H1 (cell line): Measurements from ENCODE around the gene MYO5B. TPM values are rescaled to one million over a fixed set of nuclear protein-coding genes. Genes with fewer than 3 reads are reported as not detected.

Experiments used
- CHD2 ChIP-seq: IDR thresholded peaks from 2 replicates; pipeline ENCODE4 v1.6.1; 2012; ENCODE audit warnings: low read length, improper control_type of control experiment
- E2F6 ChIP-seq: IDR thresholded peaks from 2 replicates; pipeline ENCODE4 v1.6.1; 2012; ENCODE audit warnings: inconsistent platforms
- GTF2F1 ChIP-seq: IDR thresholded peaks from 2 replicates; pipeline ENCODE4 v1.6.1; 2012; ENCODE audit warnings: low read depth, low read length, improper control_type of control experiment, borderline replicate concordance
- polyA plus RNA-seq, 7 experiments: library from polyadenylated mRNA; depleted of rRNA in 3 of 7; stranded (reverse) in 5 of 7; unstranded in 2 of 7; fragments of >200 nt in 5 of 7; fragments of 200-250 nt in 2 of 7; gene quantifications; 1 replicate in 5 of 7; 2 replicates in 1 of 7; 4 replicates in 1 of 7; pipeline versions ENCODE4 v1.2.1 to v1.2.3, GENCODE V29; 2011 to 2013; ENCODE audit warnings: missing spikeins in 2 of 7, mixed read lengths in 2 of 7
- total RNA-seq: library from RNA; stranded (reverse); fragmentation: NEBNext Ultra II Directional; extraction: Animal tissue kit (Norgen Biotek cat#: 25700); gene quantifications from 2 replicates; pipeline ENCODE4 v1.2.1, GENCODE V29; 2021

MYO5B gene
- total and polyA plus RNA-seq, 2 of the 8 experiments (the other 6 are each of a cell fraction or from before 2014, with no cell fraction given), result 6.4 to 7.7 TPM

- TF ChIP-seq GTF2F1, result no peak
- TF ChIP-seq CHD2, result no peak
- TF ChIP-seq E2F6, result no peak
These were observed 35.3 kb downstream of the MYO5B start (continued) for GRCh38 chr18:50159654-50160046.
